ENCODE measurements around the gene ABHD14A.

GRCh38 chr3:51987568-51987967 lies 12.7 kb downstream of the ABHD14A start:
- TF ChIP-seq CTCF (IDR thresholded peaks at IDR 0.05) (no peak), MAZ (IDR thresholded peaks at IDR 0.05; ENCODE audit: borderline replicate concordance, low read depth, low read length) (no peak), CEBPB (IDR thresholded peaks at IDR 0.05) (no peak), MAX (IDR thresholded peaks at IDR 0.05) (no peak), NR3C1 (IDR thresholded peaks at IDR 0.05) (no peak), JUNB (IDR thresholded peaks at IDR 0.05) (no peak), RCOR1 (IDR thresholded peaks at IDR 0.05; ENCODE audit: low read depth, low read length) (no peak), EP300 (IDR thresholded peaks at IDR 0.05) (no peak)
